DMS153 treated with DMSO at 0.1 percent for 48 hours (cell line): ENCODE measurements around the gene ZNF578.
A peak's percentile ranks its signal among the peaks of the same experiment; 100 is the strongest.
"Not testable (repeated sequence)": the region's sequence is repeated elsewhere in the genome, so short reads cannot be mapped to it uniquely, and the experiment has no call there.

ENCODE experiments used
- DNase-seq: peaks from one replicate; lab custom pipeline; 2025; ENCODE audit not compliant: unreplicated experiment; lab: John Stamatoyannopoulos, UW

Gene ZNF578

DNA sequence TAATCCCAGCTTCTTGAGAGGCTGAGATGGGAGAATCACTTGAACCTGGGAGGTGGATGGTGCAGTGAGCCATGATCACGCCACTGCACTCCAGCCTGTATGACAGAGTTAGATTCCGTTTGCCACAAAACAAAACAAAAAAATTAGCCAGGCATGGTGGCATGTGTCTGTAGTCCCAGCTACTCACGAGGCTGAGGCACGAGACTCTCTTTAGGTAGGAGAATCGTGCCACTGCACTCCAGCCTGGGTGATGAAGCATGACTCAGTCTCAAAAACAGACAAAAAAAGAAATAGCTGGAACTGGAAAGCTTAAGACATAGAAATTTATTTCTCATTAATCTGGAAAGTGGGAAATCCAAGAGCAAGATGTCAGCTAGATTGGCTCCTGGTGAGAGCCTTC lies 53.9 kb downstream of the ZNF578 start:
- DNase-seq, result no peak

GRCh38 chr19:52516191-52516590 lies 62.8 kb downstream of the ZNF578 start:
- no peak for DNase-seq

DNA sequence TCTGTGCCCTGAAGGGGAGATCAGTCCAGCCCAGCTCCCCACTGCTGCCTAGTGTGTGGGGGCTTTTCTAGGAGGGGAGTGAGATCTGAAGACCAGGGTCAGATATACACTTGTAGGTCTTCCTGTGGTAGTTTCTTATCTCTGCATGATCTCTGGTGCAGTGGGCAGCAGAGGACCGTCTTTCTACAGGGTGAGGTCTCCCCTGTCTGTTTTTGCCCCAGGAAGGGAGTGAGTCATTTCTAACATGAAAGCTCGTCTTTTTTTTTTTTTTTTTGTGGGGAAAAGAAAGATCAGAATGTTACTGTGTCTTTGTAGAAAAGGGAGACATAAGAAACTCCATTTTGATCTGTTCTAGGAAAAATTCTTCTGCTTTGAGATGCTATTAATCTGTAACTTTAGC lies 65.3 kb downstream of the ZNF578 start:
- no peak for DNase-seq

DNA sequence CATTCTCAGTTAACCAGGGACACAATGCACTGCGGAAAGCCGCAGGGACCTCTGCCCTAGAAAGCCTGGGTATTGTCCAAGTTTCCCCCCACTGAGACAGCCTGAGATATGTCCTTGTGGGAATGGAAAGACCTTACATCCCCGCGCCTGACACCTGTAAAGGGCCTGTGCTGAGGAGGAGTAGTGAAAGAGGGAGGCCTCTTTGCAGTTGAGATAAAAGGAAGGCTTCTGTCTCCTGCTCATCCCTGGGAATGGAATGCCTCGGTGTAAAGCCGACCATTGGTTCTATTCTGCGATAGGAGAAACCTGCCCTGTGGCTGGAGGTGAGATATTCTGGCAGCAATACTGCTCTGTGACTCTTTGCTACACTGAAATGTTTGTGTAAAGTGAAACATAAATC lies 65.8 kb downstream of the ZNF578 start:
- not testable (repeated sequence) for DNase-seq

GRCh38 chr19:52520013-52520412 lies 66.7 kb downstream of the ZNF578 start:
- no peak for DNase-seq

- DNase-seq, result no peak
Measured at GRCh38 chr19:52522551-52522950, 69.2 kb downstream of the ZNF578 start.

- DNase-seq, result no peak
Measured at GRCh38 chr19:52524086-52524485, 70.7 kb downstream of the ZNF578 start.

DNA sequence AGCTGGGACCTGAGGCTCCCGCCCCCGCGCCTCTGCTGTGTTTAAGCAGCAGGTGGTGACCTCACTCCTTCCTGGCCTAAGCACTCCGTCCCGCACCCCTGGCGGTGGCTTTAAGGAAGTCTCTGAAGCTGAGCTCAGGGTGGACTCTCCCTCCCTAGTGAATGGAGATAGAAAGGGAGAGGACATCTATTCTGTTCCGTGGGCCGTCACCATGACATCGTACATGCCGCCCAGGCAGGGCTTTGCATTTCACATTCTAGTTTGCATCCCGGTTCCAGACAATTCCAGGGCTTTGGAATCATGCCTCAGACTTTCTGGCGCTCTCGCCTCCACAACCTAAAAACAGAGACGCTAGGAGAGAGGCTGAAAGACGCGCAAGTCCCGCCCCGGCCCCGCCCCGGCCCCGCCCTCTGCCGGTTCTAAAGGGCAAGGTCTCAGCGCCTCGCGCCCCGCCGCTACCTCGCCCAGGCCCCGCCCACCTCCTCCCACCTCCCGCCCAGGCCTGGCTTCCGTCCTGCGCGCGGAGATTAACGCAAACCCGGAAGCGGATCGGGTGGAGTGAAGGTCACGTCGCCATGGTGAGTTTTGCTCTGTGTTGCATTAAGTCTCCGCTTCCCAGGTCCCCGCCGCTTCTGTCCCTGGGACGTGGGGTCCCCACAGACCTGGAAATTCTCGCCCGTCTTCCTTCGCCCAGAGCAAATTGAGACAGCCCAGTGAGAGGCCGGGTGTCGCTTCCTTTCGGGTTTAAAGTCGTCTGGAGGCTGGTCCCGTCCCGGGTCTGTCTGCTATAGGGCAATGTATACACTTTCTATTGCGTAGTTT lies 74.0 kb downstream of the ZNF578 start, which contains the start of gene ZNF808:
Gene ZNF808, plus strand, starts transcription at position 535 of the 822 bp plus-strand sequence. CDS start 15,617 bp downstream, outside the sequence.
- DNase-seq, result peak; percentile 85

GRCh38 chr19:52527956-52528351 lies 74.6 kb downstream of the ZNF578 start:
- DNase-seq, result no peak

GRCh38 chr19:52532480-52532879 lies 79.1 kb downstream of the ZNF578 start:
- DNase-seq, result no peak

DNA sequence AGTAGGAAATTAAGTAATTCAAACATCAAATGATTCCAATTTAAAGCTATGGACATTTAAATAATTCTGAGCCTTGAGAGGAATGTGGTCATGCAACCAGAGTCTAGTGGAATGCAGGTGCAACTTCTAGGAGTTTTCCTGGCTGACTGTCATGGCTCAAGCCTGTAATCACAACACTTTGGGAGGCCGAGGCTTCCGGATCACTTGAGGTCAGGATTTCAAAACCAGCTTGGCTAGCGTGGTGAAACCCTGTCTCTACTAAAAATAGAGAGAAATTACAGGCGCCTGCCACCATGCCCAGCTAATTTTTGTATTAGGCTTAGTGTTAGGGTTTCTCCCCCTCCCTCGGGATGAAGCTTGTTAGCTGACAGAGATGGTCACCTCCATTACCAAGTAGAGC lies 80.5 kb downstream of the ZNF578 start:
- no peak for DNase-seq

DNA sequence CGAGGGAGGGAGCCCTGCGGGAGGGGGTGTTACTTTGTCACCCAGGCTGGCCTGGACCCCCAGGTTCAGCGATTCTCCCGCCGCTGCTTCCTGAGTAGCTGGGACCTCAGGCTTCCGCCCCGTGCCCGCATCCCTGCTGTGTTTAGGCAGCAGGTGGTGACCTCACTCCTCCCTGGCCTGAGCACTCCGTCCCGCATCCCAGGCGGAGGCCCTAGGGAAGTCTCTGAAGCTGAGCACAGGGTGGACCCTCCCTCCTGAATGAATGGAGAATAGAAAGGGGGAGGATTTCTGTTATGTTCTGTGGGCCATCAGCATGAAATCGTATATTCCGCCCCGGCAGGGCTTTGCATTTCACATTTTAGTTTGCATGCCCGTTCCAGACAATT lies 82.0 kb downstream of the ZNF578 start:
- not testable (repeated sequence) for DNase-seq

GRCh38 chr19:52535771-52536447 lies 82.6 kb downstream of the ZNF578 start:
- DNase-seq, result no peak

- DNase-seq, result no peak
Measured at GRCh38 chr19:52536448-52536800, 83.1 kb downstream of the ZNF578 start.

GRCh38 chr19:52538815-52539214 lies 85.5 kb downstream of the ZNF578 start:
- not testable (repeated sequence) for DNase-seq

GRCh38 chr19:52541176-52541575 lies 87.8 kb downstream of the ZNF578 start:
- not testable (repeated sequence) for DNase-seq

DNA sequence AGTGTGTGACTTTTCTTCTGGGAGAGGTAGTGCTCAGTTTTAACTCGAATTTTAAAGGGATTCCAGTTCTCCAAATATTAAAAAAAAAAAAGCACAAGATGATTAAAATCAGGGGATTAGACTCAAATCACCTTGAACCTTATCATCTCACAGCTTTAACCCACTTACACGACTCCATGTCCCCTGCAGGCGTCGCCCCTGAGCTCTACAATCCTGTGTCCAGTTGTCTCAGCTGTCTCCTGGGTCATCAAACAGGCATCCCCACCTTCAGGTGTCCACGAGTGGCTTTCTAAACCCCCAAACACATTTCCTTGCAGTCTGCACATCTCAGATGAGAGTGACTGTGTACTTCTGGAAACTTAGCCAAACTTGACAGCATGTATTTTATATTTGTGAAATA lies 88.3 kb downstream of the ZNF578 start:
- no peak for DNase-seq

DNA sequence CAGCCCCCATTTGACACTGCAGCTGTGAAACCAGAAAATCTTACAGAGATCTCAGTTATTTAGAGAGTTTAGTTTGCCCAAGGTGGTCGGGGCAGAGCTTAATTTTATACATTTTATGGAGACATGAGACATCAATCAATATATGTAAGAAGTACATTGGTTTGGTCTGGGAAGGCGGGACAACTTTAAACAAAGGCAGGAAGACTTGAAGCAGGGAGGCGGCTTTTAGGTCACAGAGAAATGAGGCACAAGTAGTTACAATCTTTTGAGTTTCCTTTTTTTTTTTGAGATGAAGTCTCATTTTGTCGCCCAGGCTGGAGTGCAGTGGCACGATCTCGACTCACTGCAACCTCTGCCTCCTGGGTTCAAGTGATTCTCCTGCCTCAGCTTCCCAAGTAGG lies 89.2 kb downstream of the ZNF578 start:
- DNase-seq, result not testable (repeated sequence)

DNA sequence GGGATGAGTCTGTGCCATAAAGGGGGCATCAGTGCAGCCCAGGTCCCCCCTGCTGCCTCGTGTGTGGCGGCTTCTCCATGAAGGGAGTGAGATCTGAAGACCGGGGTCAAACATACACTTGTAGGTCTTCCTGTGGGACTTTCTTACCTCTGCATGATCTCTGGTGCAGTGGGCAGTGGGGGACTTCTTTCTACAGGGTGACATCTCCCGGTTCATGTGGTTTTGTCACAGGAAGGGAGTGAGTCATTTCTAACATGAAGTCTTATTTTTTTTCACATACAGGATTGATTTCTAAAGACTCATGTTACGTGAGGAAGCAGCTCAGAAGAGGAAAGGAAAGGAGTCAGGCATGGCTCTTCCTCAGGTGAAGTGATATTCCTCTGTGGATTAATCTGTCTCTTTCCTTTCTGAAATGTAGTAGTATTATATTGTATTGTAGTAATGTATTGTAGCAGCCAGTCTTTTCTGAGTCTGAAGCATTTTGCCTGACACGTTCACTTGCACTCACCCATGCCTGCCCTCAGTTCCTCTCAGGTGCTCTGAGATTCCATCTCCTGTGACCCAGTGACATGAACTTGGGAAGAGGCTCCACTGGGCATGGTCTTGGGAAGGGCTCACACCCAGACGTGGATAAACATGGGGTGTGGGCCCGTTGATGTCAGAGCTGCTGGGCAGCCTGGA lies 89.8 kb downstream of the ZNF578 start:
- no peak for DNase-seq

GRCh38 chr19:52554216-52554971 lies 101.0 kb downstream of the ZNF578 start:
- no peak for DNase-seq
